Mucosa of descending colon (tissue), 3 donors: ENCODE measurements around the gene B3GALT6. TPM values are rescaled to one million over a fixed set of nuclear protein-coding genes. Genes with fewer than 3 reads are reported as not detected.
A peak's percentile ranks its signal among the peaks of the same experiment; 100 is the strongest.

Experiments used
- ATAC-seq: fragments of 200-7000 bp; cut with Tn5 transposase; one replicate; pipeline ENCODE4 v1.9.1; 2020; ENCODE audit warnings: mild to moderate bottlenecking, moderate library complexity
- DNase-seq, 3 donors: peaks; one replicate each; pipeline ENCODE4 v3.0.0-alpha.2; 2020
- H3K36me3 ChIP-seq: fragments of 200-600 bp; one replicate; pipeline ENCODE4 v1.8.0; 2021; ENCODE audit warnings: low read depth, mild to moderate bottlenecking
- H3K4me1 ChIP-seq: fragments of 200-600 bp; one replicate; pipeline ENCODE4 v1.8.0; 2021; ENCODE audit warnings: low read depth, mild to moderate bottlenecking
- H3K4me3 ChIP-seq: fragments of 200-600 bp; one replicate; pipeline ENCODE4 v1.8.0; 2021; ENCODE audit warnings: mild to moderate bottlenecking
- H3K9me3 ChIP-seq: fragments of 200-600 bp; one replicate; pipeline ENCODE4 v1.8.0; 2021; ENCODE audit warnings: mild to moderate bottlenecking
- CTCF ChIP-seq: fragments of 200-600 bp; IDR thresholded peaks from one replicate; pipeline ENCODE4 v1.8.0; 2022; ENCODE audit warnings: antibody characterized with exemption, mild to moderate bottlenecking
- intact Hi-C, 2 donors: fragments of 100-400 bp; cut with DNase I in 1 of 2; cut with micrococcal nuclease in 1 of 2; formaldehyde crosslinking; loops; one replicate each; pipeline versions ENCODE4 v1.11.0 to v1.11.1; 2022; cut with DNase I, micrococcal nuclease
- total RNA-seq, 3 donors: library from RNA; stranded (reverse); fragmentation: NEBNext Ultra II Directional in 2 of 3; extraction: Animal tissue kit (Norgen Biotek cat#: 25700) in 2 of 3; gene quantifications; one replicate each; pipeline versions ENCODE4 v1.2.1 to v1.2.4, GENCODE V29; 2021 to 2023
- donor health status: DM: no; HTN: no; CAD: no; lungs with moderate emphysema.
- donor health status: DM: no; HTN: no; CAD: no.
- donor health status: DM: no; HTN: yes; CAD: no.

B3GALT6 gene
- total RNA-seq, 3 donors from 2014 or later, result 7.3 to 12.5 (median 9.0) TPM

- no peak for TF ChIP-seq CTCF
- Histone ChIP-seq H3K4me3 (no peak overlapping the region), H3K4me1 (peaks cover 19% of the 10 kb centered on the region), H3K36me3 (no peaks in the 10 kb centered on the region), H3K9me3 (no peaks in the 10 kb centered on the region)
- ATAC-seq (no peak), DNase-seq (no peak)
- intact Hi-C loops, result no loop called here
Observed at GRCh38 chr1:1239227-1239613, 7.2 kb downstream of the B3GALT6 start.

GRCh38 chr1:1239614-1240347 lies 7.7 kb downstream of the B3GALT6 start:
- intact Hi-C loops, result no loop called here

GRCh38 chr1:1240348-1240732 lies 8.3 kb downstream of the B3GALT6 start:
- no peak for DNase-seq
- Histone ChIP-seq H3K4me3 (no peak overlapping the region), H3K36me3 (no peaks in the 10 kb centered on the region), H3K9me3 (no peaks in the 10 kb centered on the region), H3K4me1 (peaks cover 19% of the 10 kb centered on the region)
- no peak for ATAC-seq
- no peak for TF ChIP-seq CTCF
- intact Hi-C loops, result no loop called here

More at GRCh38 chr1:1239614-1240347, 7.7 kb downstream of the B3GALT6 start:
- Histone ChIP-seq H3K4me1 (peaks cover 19% of the 10 kb centered on the region), H3K9me3 (no peaks in the 10 kb centered on the region), H3K36me3 (no peaks in the 10 kb centered on the region), H3K4me3 (no peak overlapping the region)
- TF ChIP-seq CTCF, result no peak
- DNase-seq (peak in 1 of 3 donors; percentile 35), ATAC-seq (no peak)

- DNase-seq (no peak), ATAC-seq (no peak)
- Histone ChIP-seq H3K9me3 (no peaks in the 10 kb centered on the region), H3K4me1 (peaks cover 19% of the 10 kb centered on the region), H3K4me3 (no peak overlapping the region), H3K36me3 (no peaks in the 10 kb centered on the region)
- no peak for TF ChIP-seq CTCF
- intact Hi-C loops, result no loop called here
Observed at GRCh38 chr1:1240822-1241587, 9.0 kb downstream of the B3GALT6 start.

- no peak for TF ChIP-seq CTCF
- ATAC-seq (no peak), DNase-seq (no peak)
- intact Hi-C loops, result no loop called here
- H3K4me3 ChIP-seq, result no peak overlapping the region
- H3K9me3 ChIP-seq, result no peaks in the 10 kb centered on the region
- H3K36me3 ChIP-seq, result no peaks in the 10 kb centered on the region
- H3K4me1 ChIP-seq, result peaks cover 24% of the 10 kb centered on the region
Observed at GRCh38 chr1:1241588-1242219, 9.7 kb downstream of the B3GALT6 start.
